GM12872 (cell line): ENCODE results near the gene GRAMD4.

Source experiments
- TF ChIP-seq, protein P1 (sequence below): IDR thresholded peaks from 3 replicates; pipeline ENCODE4 v1.5.1; 2011; ENCODE audit warnings: low read depth, mild to moderate bottlenecking, low read length, moderate library complexity; ENCODE audit not compliant: insufficient read depth

Gene GRAMD4

DNA sequence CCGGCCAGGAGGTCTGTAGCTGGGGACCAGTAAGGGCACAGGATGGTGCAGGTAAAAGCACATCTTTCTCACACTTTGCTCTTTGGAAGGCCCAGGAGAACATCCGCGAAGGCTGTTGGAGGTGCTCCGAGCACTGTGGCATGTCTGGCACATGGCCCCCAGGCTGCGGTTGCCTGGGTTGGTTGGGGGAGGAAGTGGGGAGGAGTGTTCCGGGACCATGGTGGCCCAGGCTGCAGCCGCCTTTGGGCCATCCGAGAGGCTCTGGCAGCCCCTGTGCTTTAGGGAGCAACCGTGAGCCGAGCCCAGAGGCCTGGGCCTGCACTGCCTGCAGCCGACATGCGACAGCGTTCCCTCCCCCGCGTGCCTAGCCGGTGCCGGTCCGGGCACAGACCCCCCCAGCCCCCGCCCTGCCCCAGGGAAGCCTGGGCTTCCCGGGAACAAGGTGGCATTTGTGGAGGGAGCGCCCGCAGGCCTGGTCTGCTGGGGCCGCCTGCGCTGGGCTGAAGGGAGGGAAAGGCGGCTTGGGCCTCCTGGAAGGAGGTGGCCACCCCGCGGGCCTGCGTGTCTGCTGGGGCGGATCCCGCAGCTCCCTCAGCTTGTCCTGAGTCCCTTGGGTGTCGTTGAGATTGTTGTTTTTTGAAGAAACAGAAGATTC is 57.9 kb downstream of the GRAMD4 start:
- TF ChIP-seq, protein P1, sequence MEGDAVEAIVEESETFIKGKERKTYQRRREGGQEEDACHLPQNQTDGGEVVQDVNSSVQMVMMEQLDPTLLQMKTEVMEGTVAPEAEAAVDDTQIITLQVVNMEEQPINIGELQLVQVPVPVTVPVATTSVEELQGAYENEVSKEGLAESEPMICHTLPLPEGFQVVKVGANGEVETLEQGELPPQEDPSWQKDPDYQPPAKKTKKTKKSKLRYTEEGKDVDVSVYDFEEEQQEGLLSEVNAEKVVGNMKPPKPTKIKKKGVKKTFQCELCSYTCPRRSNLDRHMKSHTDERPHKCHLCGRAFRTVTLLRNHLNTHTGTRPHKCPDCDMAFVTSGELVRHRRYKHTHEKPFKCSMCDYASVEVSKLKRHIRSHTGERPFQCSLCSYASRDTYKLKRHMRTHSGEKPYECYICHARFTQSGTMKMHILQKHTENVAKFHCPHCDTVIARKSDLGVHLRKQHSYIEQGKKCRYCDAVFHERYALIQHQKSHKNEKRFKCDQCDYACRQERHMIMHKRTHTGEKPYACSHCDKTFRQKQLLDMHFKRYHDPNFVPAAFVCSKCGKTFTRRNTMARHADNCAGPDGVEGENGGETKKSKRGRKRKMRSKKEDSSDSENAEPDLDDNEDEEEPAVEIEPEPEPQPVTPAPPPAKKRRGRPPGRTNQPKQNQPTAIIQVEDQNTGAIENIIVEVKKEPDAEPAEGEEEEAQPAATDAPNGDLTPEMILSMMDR = no peak

DNA sequence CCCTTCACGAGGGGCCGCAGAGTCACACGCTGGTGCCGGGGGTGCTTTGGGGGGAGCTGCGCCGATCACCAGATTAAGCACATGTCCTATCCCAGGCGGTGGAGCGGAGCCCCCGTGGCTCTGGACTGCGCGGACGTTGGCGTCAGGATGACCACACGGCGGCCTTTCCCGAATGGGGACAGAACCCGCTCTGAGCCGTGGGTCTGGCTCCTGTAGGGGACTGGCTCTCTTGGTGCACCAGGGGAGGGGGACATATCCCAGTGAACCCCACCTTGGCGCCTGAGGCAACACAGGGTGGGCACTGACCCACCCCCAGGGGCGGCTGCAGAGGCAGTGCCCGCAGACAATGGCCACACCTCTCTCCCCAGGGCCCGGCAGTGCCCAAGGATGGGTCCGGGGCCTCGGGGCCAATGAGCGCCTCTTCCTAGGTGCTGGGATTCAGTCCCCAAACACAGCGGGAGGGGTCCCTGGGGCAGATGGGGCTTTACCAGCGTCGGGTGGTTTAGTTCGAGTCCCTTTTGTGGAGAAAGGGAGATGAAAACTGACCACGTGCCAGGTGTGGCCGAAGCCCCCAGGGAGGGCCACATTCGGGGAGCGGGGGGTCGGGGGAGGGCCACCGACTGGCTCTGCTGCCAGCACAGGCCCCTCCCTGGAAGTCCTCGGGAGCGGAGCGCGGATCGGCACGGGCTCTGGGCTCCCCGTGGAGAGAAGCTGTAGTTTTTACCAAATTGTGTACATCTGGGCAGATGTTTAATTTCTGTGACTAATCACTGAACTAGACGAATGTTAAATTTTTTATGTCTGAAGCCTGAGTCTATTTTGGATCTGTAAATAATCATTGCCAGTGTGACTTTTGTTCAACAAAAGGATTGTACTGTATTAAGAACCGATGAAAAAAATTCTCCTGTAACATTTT is 58.9 kb downstream of the GRAMD4 start:
- TF ChIP-seq, protein P1 = no peak

DNA sequence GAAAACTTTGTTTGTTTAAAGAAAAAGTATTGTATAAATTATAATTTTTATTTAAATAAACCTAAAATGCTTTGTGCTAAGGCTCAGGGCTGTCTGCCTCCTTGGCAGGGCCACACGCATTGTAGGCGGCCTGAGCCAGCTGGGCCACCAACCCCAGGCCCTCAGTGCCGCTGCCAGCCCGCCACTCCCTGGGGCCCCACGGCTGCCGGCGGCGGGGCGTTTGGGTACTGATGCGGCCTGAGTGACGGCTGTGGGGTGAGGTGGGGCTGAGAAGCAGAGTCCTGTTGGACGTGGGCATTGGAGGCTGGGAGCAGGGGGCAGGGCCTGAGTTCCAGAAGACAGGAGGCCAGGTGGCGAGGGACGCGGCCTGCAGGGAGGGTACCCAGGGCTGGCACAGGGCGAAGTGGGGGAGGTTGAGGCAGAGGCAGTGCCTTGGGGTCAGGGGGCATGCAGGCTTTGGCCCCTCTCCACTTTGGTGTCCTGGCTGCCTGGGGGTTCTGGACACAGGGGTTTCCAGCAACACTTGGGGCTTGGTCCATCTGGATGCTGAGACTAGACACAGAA is 59.6 kb downstream of the GRAMD4 start:
- TF ChIP-seq, protein P1 = no peak

DNA sequence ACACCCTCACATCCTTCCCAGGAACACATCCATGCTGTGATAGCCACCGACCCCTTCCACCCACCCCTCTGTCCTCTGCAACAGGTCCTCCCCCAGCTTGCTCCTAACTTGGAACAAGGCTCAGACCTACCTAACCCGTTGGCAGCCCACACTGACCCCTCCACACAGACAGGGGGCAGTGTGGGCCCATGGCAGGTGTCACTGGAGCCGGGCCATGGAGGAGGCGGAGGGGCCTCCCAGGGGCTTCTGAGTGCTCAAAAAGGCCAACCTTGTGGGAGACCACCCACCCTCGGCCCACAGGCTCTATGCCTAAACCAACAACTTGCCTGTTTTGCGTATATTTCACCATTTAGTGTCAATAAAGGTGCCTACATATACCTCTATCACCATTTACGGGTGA is 60.8 kb downstream of the GRAMD4 start:
- TF ChIP-seq, protein P1 = peak; percentile 71

DNA sequence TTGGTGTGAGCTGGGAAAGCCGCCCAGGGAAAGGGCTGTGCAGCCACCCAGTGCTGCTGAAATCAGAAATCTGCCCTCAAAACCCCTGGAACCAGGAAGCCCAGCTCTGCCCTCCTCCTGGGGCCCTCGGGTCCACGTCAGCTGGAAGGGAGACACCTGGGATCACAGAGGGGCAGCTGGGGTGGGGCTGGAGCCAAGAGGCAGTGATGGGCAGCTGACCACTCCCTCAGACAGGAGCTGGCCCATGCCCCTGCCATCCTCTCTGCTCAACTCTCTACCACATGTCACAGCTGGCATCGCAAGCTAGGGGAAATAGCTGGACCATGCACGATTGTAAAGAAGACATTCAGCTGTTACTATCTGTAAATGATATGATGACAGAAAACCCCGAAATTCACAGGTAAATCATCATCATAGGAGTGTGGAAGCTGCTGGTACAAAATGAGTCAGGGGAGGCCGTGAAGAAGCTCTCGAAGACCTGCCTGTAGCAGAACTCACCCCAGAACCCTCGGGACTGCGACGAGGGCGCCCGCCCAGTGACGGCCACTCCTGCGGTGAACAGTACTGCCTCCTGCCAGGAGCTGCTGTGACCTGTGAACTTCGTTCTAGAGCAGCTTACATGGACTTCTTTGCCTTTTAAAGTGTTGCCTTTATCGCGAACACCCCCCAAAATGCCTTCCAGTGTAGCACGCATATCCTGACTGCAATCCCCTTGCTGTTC is 62.0 kb downstream of the GRAMD4 start:
- TF ChIP-seq, protein P1 = no peak

DNA sequence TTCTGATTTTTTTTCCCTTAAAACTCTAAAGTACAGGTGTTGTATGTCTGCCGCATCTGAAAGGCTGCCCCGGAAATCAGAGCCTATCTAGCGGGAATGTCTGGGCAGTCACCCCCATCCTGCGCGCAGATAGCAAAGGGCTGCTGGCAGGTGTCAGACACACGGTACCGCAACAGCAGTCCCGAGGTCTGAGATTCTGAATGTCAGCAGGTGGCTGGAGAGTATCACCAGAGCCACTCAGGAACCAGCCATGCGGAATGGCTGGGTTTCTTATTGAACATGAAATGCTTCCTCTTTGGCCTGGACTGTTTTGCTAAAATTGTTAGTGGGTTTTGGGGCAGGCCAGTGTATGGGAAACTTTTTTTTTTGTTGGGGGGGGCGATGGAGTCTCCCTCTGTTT is 64.5 kb downstream of the GRAMD4 start:
- TF ChIP-seq, protein P1 = no peak
